Measurements from ENCODE around the gene RHEX.
"Not testable (repeated sequence)": the region's sequence is repeated elsewhere in the genome, so short reads cannot be mapped to it uniquely, and the experiment has no call there.

The RHEX gene

GRCh38 chr1:206060844-206061243, 7.9 kb downstream of the RHEX start:
- no peak for TF ChIP-seq CTCF (IDR thresholded peaks at IDR 0.05; ENCODE audit: insufficient read depth, low read depth, low read length, missing control alignments)

GRCh38 chr1:206062464-206062863, 9.5 kb downstream of the RHEX start:
- no peak for DNase-seq (ENCODE audit: low read depth)
- no peak overlapping the region for H3K4me3 ChIP-seq (ENCODE audit: low read length)
- TF ChIP-seq CTCF (IDR thresholded peaks at IDR 0.05; ENCODE audit: insufficient read depth, low read depth, low read length, missing control alignments) = no peak

More at GRCh38 chr1:206060844-206061243, 7.9 kb downstream of the RHEX start:
- DNase-seq (ENCODE audit: low read depth) = no peak
- H3K4me3 ChIP-seq (ENCODE audit: low read length) = no peak overlapping the region

- H3K4me3 ChIP-seq (ENCODE audit: low read length) = not testable (repeated sequence)
Observed at GRCh38 chr1:206064001-206064400, 11.0 kb downstream of the RHEX start.

GRCh38 chr1:206064501-206064900, 11.5 kb downstream of the RHEX start:
- not testable (repeated sequence) for H3K4me3 ChIP-seq (ENCODE audit: low read length); DNase-seq (ENCODE audit: low read depth)

More at GRCh38 chr1:206064001-206064400, 11.0 kb downstream of the RHEX start:
- DNase-seq (ENCODE audit: low read depth) = not testable (repeated sequence)

- TF ChIP-seq CTCF (IDR thresholded peaks at IDR 0.05; ENCODE audit: insufficient read depth, low read depth, low read length, missing control alignments) = no peak
- no peak overlapping the region for H3K4me3 ChIP-seq (ENCODE audit: low read length)
- no peak for DNase-seq (ENCODE audit: low read depth)
Observed at GRCh38 chr1:206065547-206066145, 12.7 kb downstream of the RHEX start.

DNA sequence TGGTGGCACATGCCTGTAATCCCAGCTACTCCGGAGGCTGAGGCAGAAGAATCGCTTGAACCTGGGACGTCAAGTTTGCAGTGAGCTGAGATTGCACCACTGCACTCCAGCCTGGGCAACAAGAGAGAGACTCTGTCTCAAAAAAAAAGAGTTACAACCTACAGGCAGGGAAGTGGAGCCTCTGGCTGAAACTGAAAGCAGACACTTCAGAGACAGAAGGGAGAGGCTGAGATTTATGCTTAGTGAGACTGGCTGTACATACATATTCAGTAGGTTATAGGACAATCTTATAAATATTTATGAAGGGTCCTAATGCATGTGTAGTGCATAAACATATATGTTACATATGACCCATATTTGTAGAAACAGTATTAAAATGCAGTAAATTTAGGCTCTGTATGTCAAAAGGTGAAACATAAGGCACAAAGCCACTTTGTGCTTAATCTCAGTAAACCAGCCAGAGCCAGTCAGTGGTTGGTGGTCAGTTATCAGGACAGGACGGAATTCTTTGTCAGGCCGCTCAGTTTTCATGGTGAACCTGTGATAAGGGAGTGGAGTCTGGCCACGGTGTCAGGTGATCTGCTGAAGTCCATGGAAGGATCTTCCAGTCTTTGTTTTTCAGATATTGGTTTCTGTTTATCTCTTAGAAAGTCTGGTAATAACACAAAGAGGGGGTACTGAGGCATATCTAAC, 13.7 kb downstream of the RHEX start:
- no peak overlapping the region for H3K4me3 ChIP-seq (ENCODE audit: low read length)
- DNase-seq (ENCODE audit: low read depth) = no peak
- TF ChIP-seq CTCF (IDR thresholded peaks at IDR 0.05; ENCODE audit: insufficient read depth, low read depth, low read length, missing control alignments) = no peak

- DNase-seq (ENCODE audit: low read depth) = no peak
- H3K4me3 ChIP-seq (ENCODE audit: low read length) = no peak overlapping the region
- no peak for TF ChIP-seq CTCF (IDR thresholded peaks at IDR 0.05; ENCODE audit: insufficient read depth, low read depth, low read length, missing control alignments)
Observed at GRCh38 chr1:206067486-206068227, 14.7 kb downstream of the RHEX start.

Measured in epithelial cell of esophagus (primary cell).